GM21576 (cell line): ENCODE measurements around the gene TTI1.

Experiments
- ATAC-seq: cut with Tn5 transposase; IDR thresholded peaks from one replicate; pipeline ENCODE4 v1.9.1; 2021; ENCODE audit warnings: mild to moderate bottlenecking, moderate library complexity; ENCODE audit not compliant: unreplicated experiment

Gene TTI1

GRCh38 chr20:38055294-38055693 lies 22.0 kb upstream of the TTI1 start:
- no peak for ATAC-seq

GRCh38 chr20:38054647-38055046 lies 21.4 kb upstream of the TTI1 start:
- no peak for ATAC-seq

DNA sequence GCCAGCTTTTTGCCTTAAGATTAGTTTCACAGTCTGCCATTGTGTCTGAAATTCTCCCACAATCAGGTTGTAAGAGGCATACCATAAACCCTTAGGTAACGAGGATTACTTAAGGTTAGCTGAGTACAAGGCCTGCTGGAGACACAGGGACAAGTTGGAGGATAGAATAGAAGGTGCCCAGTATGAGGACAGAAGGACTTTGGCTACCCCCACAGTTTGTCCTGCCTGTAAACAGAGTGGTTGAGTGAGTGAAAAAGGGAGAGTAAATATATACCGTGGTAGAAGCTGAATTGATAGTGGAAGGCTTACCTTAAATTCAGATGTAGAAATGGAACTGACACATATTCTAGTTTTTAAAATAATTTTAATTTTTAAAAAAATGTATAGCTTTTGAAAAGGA lies 19.6 kb upstream of the TTI1 start:
- ATAC-seq = no peak

DNA sequence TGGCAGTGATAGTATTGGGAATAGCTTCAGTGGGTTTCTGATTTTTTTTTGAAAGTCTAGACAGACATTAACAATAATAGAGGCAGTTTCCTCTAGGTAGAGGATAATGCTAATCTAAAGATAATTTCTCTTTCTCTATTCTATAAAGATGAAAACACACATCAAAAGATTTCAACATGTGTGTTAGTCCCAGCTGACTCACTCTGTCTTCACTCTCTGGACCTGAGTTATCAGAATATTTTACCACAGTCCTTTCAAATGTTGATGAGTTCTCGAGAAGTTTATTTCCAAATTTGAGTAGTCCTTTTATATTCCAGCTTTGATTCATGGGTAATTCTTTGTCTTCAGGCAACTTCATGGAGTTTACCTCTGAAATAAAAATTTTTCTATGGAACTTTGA lies 17.4 kb upstream of the TTI1 start:
- ATAC-seq = no peak

DNA sequence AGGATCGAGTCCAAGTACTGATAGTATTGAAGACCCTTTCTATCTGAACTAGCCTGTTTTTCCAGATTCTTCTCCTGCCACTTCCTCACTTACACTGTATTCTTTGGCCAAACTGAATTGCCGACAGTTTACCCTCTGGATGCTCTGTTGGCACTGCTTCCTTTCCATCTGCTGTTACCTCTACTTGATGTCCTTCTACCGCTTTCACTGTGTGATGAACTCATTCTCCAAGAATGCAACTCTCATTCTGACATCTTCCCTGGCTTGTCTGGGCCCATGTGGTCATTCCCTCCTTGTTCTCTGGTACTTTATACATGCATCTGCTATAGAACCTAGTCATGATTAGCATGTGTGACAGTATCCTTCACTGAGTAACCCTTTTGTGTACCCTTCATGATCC lies 16.5 kb upstream of the TTI1 start:
- no peak for ATAC-seq

- ATAC-seq = no peak
Observed at GRCh38 chr20:38046572-38046971, 13.3 kb upstream of the TTI1 start.

DNA sequence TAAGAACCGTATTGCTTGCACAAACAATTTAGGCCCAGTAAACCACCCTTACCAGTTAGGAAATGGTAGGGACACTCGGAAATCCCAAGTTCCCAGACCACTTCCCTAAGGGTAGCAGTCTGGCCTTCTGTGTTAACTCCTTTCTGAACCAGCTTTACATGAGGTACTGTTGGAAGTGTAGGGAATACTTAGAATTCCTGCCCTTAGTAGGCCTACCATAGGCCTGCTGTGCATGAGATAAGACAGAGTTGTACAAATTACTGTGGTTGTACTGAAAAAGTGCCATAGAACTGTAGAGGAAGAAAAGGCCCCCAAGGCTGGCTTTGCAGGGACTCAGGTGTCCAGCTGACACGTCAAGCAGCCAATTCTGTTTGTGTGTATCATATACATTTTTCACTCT lies 11.4 kb upstream of the TTI1 start:
- no peak for ATAC-seq

DNA sequence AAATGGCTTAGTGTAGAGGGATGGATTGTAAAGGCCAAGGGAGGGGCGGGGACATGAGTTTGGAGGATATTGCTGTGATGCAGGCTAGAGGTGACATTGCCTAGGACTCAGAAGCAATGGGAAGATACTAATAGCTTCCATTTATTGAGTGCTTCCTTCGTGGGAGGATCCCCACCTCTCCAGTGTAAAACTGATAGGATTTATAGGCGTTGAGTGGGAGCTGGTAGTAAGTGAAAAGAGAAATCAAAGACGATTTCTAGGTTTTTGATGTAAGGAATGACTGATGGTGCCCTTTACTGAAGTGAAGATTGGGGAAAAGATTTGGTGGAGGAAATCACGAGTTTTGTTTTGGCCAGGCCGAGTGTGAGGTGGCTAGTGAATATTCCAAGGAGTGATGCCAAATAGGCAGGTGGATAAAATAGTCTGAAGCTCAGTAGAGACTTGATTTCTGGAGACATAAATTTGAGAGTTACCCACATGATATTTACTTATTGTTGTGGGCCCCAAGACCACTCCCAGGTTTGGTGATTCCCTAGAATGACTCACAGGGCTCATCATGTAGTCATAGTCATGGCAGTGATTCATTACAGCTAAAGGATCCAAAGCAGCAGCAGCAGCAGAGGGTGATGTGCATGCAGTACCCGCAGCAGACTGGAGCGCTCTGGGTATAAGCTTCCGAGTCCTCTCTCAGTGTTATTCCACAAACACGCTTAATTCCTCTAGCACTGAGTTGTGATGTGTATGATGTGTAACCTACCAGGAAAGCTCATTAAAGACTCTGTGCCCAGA lies 10.4 kb upstream of the TTI1 start:
- no peak for ATAC-seq

GRCh38 chr20:38040276-38040675 lies 7.0 kb upstream of the TTI1 start:
- ATAC-seq = no peak

- no peak for ATAC-seq
Observed at GRCh38 chr20:38036366-38036765, 3.1 kb upstream of the TTI1 start.

GRCh38 chr20:38034961-38035360 lies 1.7 kb upstream of the TTI1 start:
- no peak for ATAC-seq

- ATAC-seq = no peak
Observed at GRCh38 chr20:38034108-38034649, 923 bp upstream of the TTI1 start.

GRCh38 chr20:38032585-38033329 lies 499 bp downstream of the TTI1 start:
- peak; percentile 50 for ATAC-seq

DNA sequence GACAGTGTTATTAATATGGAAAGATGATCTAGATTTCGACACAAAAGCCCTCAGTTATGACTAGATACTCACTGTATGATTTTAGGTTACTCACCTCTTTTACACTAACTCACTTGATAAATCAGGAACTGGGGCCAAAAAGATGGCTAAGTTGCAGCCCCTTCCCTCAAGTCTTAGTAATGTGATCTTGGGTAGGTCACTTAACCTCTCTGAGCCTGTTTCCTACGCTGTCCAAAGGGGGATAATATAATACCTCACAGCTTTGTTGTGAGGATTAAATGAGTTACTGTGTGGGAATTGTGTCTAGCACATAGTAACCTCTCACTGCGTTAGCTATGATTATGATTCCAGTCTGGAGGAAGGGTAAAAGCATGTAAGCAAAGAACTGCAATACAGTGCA lies 1.3 kb downstream of the TTI1 start:
- ATAC-seq = no peak

DNA sequence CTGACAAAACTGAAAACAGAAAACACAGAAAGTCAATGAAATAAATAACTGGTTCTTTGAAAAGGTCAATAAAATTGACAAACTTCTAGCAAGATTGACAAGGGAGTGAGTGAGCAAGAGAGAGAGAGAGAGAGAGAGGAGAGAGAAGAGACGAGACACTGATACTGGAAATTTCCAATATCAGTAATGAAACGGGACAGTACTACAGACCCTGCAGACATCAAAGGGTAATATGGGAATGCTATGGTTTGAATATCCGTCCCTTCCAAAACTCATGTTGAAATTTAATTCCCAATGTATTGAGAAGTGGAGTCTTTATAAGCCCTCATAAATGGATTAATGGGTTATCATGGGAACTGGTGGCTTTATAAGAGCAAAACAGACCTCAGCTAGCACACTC lies 3.8 kb downstream of the TTI1 start:
- ATAC-seq = no peak

GRCh38 chr20:38024496-38024895 lies 8.8 kb downstream of the TTI1 start:
- ATAC-seq = no peak

DNA sequence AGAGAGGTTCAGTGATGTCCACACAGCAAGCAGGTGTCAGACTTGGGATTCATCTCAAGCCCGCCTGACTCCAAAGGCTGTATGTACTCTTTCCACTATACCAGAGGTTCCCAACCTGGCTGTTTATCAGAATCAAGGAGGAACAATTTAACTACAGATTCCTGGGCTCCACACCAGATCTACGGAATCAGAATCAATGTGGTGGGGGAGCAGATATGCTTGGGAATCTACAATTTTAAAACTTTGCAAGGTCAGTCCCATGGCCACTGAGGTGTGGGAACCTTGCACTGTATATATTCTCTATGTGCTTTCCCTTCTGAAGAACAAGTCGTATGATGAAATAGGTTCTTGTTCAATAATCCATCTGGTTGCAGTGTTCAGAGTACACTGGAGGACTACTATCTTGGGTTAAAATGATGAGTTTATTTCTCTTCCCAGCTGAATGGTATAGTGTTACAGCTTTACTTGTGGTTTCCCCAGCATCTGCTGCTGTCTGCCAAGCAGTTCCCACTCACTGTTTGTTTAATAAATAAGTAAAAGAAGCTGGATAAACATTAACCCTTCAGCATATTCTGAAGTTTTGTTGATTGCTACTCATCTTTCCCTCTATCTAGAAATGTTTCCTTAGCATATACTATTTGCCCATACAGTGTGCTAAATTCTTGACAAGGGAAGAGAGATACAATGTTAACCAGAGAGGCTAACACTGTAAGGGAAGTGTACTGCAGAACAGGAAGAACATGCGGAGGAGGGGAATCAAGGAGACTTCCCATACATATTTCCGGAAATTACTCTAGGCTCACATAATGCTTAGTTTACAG lies 9.9 kb downstream of the TTI1 start:
- no peak for ATAC-seq

GRCh38 chr20:38021087-38021772 lies 12.0 kb downstream of the TTI1 start:
- ATAC-seq = no peak

GRCh38 chr20:38018385-38018784 lies 14.9 kb downstream of the TTI1 start:
- no peak for ATAC-seq

GRCh38 chr20:38017959-38018358 lies 15.3 kb downstream of the TTI1 start:
- ATAC-seq = no peak

- no peak for ATAC-seq
Observed at GRCh38 chr20:38013887-38014286, 19.4 kb downstream of the TTI1 start.
